OCI-LY7 (cell line): ENCODE data around the gene DGKD. TPM values are rescaled to one million over a fixed set of nuclear protein-coding genes. Genes with fewer than 3 reads are reported as not detected.

ENCODE experiments used
- BruUV-seq: library from RNA; stranded (reverse); fragments of 400-500 nt; replicated peaks from 2 replicates; lab custom pipeline; 2021; lab: Mats Ljungman, UMichigan
- CTCF ChIA-PET: fragments of 300-600 bp; sonication (Branson Sonifier 250); formaldehyde crosslinking; loops from one replicate; lab custom pipeline; 2022; ENCODE audit warnings: antibody characterized with exemption; ENCODE audit not compliant: unreplicated experiment; lab: Charles Lee
- POLR2A ChIA-PET: fragments of 300-600 bp; sonication (Branson Sonifier 250); formaldehyde crosslinking; loops from one replicate; lab custom pipeline; 2022; ENCODE audit warnings: antibody characterized with exemption; lab: Charles Lee
- DNase-seq: peaks from one replicate; pipeline ENCODE4 v3.0.0-alpha.2; 2015; ENCODE audit warnings: low spot score
- H2AFZ ChIP-seq: fragments of 200-600 bp; sonication (generic), shearing (Covaris generic); 2 replicates; pipeline ENCODE4 v1.6.1; 2014; ENCODE audit warnings: mild to moderate bottlenecking, antibody characterized with exemption, low read length, moderate library complexity
- H3K27ac ChIP-seq: fragments of 200-600 bp; sonication (generic); 2 replicates; pipeline ENCODE4 v1.5.1; 2014; ENCODE audit warnings: mixed run types, low read depth, mild to moderate bottlenecking, moderate library complexity, low read length, inconsistent platforms; ENCODE audit not compliant: poor library complexity, severe bottlenecking
- H3K36me3 ChIP-seq: fragments of 200-600 bp; sonication (generic); 2 replicates; pipeline ENCODE4 v1.6.1; 2014; ENCODE audit warnings: mild to moderate bottlenecking, antibody characterized with exemption, low read length, moderate library complexity, mixed read lengths; ENCODE audit not compliant: insufficient read depth
- H3K4me1 ChIP-seq: fragments of 200-600 bp; sonication (generic); 2 replicates; pipeline ENCODE4 v1.5.1; 2014; ENCODE audit warnings: mild to moderate bottlenecking, low read length; ENCODE audit not compliant: insufficient read depth, poor library complexity, severe bottlenecking
- H3K4me2 ChIP-seq: fragments of 200-600 bp; sonication (generic); 2 replicates; pipeline ENCODE4 v1.6.1; 2014; ENCODE audit warnings: mild to moderate bottlenecking, low read length
- H3K4me3 ChIP-seq: fragments of 200-600 bp; sonication (generic); 2 replicates; pipeline ENCODE4 v1.5.1; 2014; ENCODE audit warnings: mild to moderate bottlenecking, low read depth, low read length; ENCODE audit not compliant: poor library complexity, severe bottlenecking
- H3K79me2 ChIP-seq: fragments of 200-600 bp; sonication (generic); 2 replicates; pipeline ENCODE4 v1.6.1; 2016; ENCODE audit warnings: low read depth, mild to moderate bottlenecking, low read length, moderate library complexity, mixed read lengths; ENCODE audit not compliant: insufficient read depth
- H3K9me2 ChIP-seq: fragments of 200-600 bp; sonication (generic); 2 replicates; pipeline ENCODE4 v1.6.1; 2016; ENCODE audit warnings: mild to moderate bottlenecking, low read length, mixed read lengths; ENCODE audit not compliant: insufficient read depth
- H3K9me3 ChIP-seq: fragments of 200-600 bp; sonication (generic); 2 replicates; pipeline ENCODE4 v1.6.1; 2014; ENCODE audit warnings: mild to moderate bottlenecking, mixed run types, low read length, mixed read lengths
- H4K20me1 ChIP-seq: fragments of 200-600 bp; sonication (generic); 2 replicates; pipeline ENCODE4 v1.6.1; 2014; ENCODE audit warnings: mild to moderate bottlenecking, antibody characterized with exemption, low read length, moderate library complexity, mixed read lengths; ENCODE audit not compliant: insufficient read depth
- CTCF ChIP-seq: fragments of 200-600 bp; sonication (generic); conservative IDR thresholded peaks from 2 replicates; pipeline ENCODE4 v1.5.1; 2014; ENCODE audit warnings: mild to moderate bottlenecking, antibody characterized with exemption, low read length, moderate library complexity, mixed read lengths
- EZH2phosphoT487 ChIP-seq: fragments of 200-600 bp; sonication (generic); IDR thresholded peaks from 2 replicates; pipeline ENCODE4 v1.6.1; 2018; ENCODE audit warnings: low read depth, borderline replicate concordance, mild to moderate bottlenecking, mixed run types, antibody characterized with exemption, low read length, moderate library complexity, mixed read lengths
- intact Hi-C: fragments of 100-400 bp; cut with micrococcal nuclease; formaldehyde crosslinking; loops from one replicate; pipeline ENCODE4 v1.10.0; 2022; ENCODE audit not compliant: unreplicated experiment
- total RNA-seq, 2 experiments: library from RNA; depleted of rRNA in 1 of 2; stranded (reverse); fragments of >200 nt in 1 of 2; shearing (Covaris generic) in 1 of 2; gene quantifications; 2 replicates each; pipeline ENCODE4 v1.2.3, GENCODE V29; 2014 to 2022

The DGKD gene
- total RNA-seq, 2 experiments from 2014 or later: 62.9 to 271 TPM

GRCh38 chr2:233413559-233414272, 59.4 kb downstream of the DGKD start:
- BruUV-seq: no TSS peak
- H3K4me3 ChIP-seq: no peak overlapping the region
- no peak overlapping the region for H2AFZ ChIP-seq
- TF ChIP-seq EZH2phosphoT487 (no peak), CTCF (no peak)
- intact Hi-C loops: no loop called here
- no peak overlapping the region for H3K4me2 ChIP-seq
- peaks cover 16% of the 10 kb centered on the region; the same call in 1 of the 2 replicates for H3K79me2 ChIP-seq
- 0 out of 2 replicates have a peak, but pooled peaks cover 6% of the 10 kb centered on the region for H4K20me1 ChIP-seq
- H3K27ac ChIP-seq: no peak overlapping the region
- CTCF ChIA-PET: no interaction called here
- peaks cover 30% of the 10 kb centered on the region for H3K4me1 ChIP-seq
- peaks cover 25% of the 10 kb centered on the region; the same call in 1 of the 2 replicates for H3K9me3 ChIP-seq
- peaks cover 51% of the 10 kb centered on the region for H3K36me3 ChIP-seq
- H3K9me2 ChIP-seq: no peaks in the 10 kb centered on the region
- POLR2A ChIA-PET: no interaction called here
- DNase-seq: no peak

GRCh38 chr2:233414273-233414654, 60.0 kb downstream of the DGKD start:
- H3K4me2 ChIP-seq: no peak overlapping the region

More at GRCh38 chr2:233414273-233414654, 60.0 kb downstream of the DGKD start:
- Histone ChIP-seq H3K9me3 (peaks cover 25% of the 10 kb centered on the region; the same call in 1 of the 2 replicates), H3K36me3 (peaks cover 50% of the 10 kb centered on the region), H3K27ac (no peak overlapping the region), H3K79me2 (peaks cover 18% of the 10 kb centered on the region), H3K4me1 (peaks cover 34% of the 10 kb centered on the region), H4K20me1 (0 out of 2 replicates have a peak, but pooled peaks cover 6% of the 10 kb centered on the region), H2AFZ (no peak overlapping the region), H3K4me3 (no peak overlapping the region), H3K9me2 (no peaks in the 10 kb centered on the region)
- ChIA-PET CTCF (no interaction called here), POLR2A (no interaction called here)
- intact Hi-C loops: no loop called here
- DNase-seq: no peak
- BruUV-seq: no TSS peak
- TF ChIP-seq EZH2phosphoT487 (no peak), CTCF (no peak)
